ENCODE measurements around the gene WDR4.

- TF ChIP-seq, protein P1, sequence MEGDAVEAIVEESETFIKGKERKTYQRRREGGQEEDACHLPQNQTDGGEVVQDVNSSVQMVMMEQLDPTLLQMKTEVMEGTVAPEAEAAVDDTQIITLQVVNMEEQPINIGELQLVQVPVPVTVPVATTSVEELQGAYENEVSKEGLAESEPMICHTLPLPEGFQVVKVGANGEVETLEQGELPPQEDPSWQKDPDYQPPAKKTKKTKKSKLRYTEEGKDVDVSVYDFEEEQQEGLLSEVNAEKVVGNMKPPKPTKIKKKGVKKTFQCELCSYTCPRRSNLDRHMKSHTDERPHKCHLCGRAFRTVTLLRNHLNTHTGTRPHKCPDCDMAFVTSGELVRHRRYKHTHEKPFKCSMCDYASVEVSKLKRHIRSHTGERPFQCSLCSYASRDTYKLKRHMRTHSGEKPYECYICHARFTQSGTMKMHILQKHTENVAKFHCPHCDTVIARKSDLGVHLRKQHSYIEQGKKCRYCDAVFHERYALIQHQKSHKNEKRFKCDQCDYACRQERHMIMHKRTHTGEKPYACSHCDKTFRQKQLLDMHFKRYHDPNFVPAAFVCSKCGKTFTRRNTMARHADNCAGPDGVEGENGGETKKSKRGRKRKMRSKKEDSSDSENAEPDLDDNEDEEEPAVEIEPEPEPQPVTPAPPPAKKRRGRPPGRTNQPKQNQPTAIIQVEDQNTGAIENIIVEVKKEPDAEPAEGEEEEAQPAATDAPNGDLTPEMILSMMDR (conservative IDR thresholded peaks at IDR 0.05), result no peak
- TF ChIP-seq EZH2 (IDR thresholded peaks at IDR 0.05; ENCODE audit: low read depth), result no peak
Measured at GRCh38 chr21:42918291-42918690, 39.0 kb upstream of the WDR4 start.
